Neuronal stem cell (in vitro differentiated cells): ENCODE measurements around the gene ETS1.
"Not testable (repeated sequence)": the region's sequence is repeated elsewhere in the genome, so short reads cannot be mapped to it uniquely, and the experiment has no call there.

Source experiments
- DNase-seq: peaks from one replicate; pipeline ENCODE4 v3.0.0-alpha.2; 2013; ENCODE audit warnings: low spot score
- H2AFZ ChIP-seq: one replicate; pipeline ENCODE4 v1.6.1; 2013; ENCODE audit warnings: mild to moderate bottlenecking, low read length, inconsistent platforms
- H2AK5ac ChIP-seq: 2 replicates; pipeline ENCODE4 v1.6.1; 2013; ENCODE audit warnings: low read depth, mild to moderate bottlenecking, inconsistent platforms, low read length, moderate library complexity, mixed read lengths
- H2BK120ac ChIP-seq: 2 replicates; pipeline ENCODE4 v1.6.1; 2013; ENCODE audit warnings: low read depth, mild to moderate bottlenecking, inconsistent platforms, low read length, moderate library complexity, mixed read lengths
- H2BK12ac ChIP-seq: one replicate; pipeline ENCODE4 v1.6.1; 2013; ENCODE audit warnings: low read length, inconsistent platforms
- H2BK15ac ChIP-seq: 2 replicates; pipeline ENCODE4 v1.6.1; 2013; ENCODE audit warnings: mild to moderate bottlenecking, low read length, inconsistent platforms, mixed read lengths
- H2BK5ac ChIP-seq: one replicate; pipeline ENCODE4 v1.6.1; 2013; ENCODE audit warnings: inconsistent platforms, mild to moderate bottlenecking, low read length, moderate library complexity
- H3K14ac ChIP-seq: one replicate; pipeline ENCODE4 v1.6.1; 2013; ENCODE audit warnings: low read length, inconsistent platforms
- H3K18ac ChIP-seq: 2 replicates; pipeline ENCODE4 v1.6.1; 2013; ENCODE audit warnings: low read length, inconsistent platforms
- H3K23ac ChIP-seq: 2 replicates; pipeline ENCODE4 v1.6.1; 2013; ENCODE audit warnings: low read depth, mild to moderate bottlenecking, mixed read lengths, low read length, inconsistent platforms; ENCODE audit not compliant: poor library complexity
- H3K27ac ChIP-seq: replicated peaks from 3 replicates; pipeline ENCODE4 v1.5.1; 2013; ENCODE audit warnings: low read length, inconsistent platforms
- H3K27me3 ChIP-seq, 3 experiments: 2 replicates each; pipeline ENCODE4 v1.6.1; 2013; ENCODE audit warnings: low read length in 3 of 3, mild to moderate bottlenecking in 2 of 3, inconsistent platforms in 1 of 3, low read depth in 1 of 3, mixed read lengths in 1 of 3, moderate library complexity in 1 of 3; ENCODE audit not compliant: control insufficient read depth in 3 of 3, insufficient read depth in 3 of 3
- H3K36me3 ChIP-seq, 2 donors: replicated peaks in 1 of 2; 2 replicates each; pipeline ENCODE4 v1.6.1; 2013; ENCODE audit warnings: low read length in 2 of 2; ENCODE audit not compliant: control insufficient read depth in 2 of 2, insufficient read depth in 2 of 2
- H3K4ac ChIP-seq: 2 replicates; pipeline ENCODE4 v1.6.1; 2013; ENCODE audit warnings: inconsistent platforms, mild to moderate bottlenecking, low read length, moderate library complexity
- H3K4me1 ChIP-seq, 2 donors: 1 replicate in 1 of 2; 2 replicates in 1 of 2; pipeline ENCODE4 v1.6.1; 2013; ENCODE audit warnings: low read length in 2 of 2, low read depth in 1 of 2; ENCODE audit not compliant: control insufficient read depth in 2 of 2, insufficient read depth in 1 of 2
- H3K4me2 ChIP-seq: one replicate; pipeline ENCODE4 v1.6.1; 2013; ENCODE audit warnings: mild to moderate bottlenecking, low read length, inconsistent platforms; ENCODE audit not compliant: insufficient read depth, poor library complexity, severe bottlenecking
- H3K4me3 ChIP-seq, 2 donors: 2 replicates each; pipeline ENCODE4 v1.5.1; 2013; ENCODE audit warnings: low read length in 2 of 2, mild to moderate bottlenecking in 2 of 2, inconsistent platforms in 1 of 2, moderate library complexity in 1 of 2
- H3K79me1 ChIP-seq: one replicate; pipeline ENCODE4 v1.6.1; 2013; ENCODE audit warnings: low read depth, mild to moderate bottlenecking, inconsistent platforms, low read length, moderate library complexity
- H3K9ac ChIP-seq: one replicate; pipeline ENCODE4 v1.6.1; 2013; ENCODE audit warnings: mild to moderate bottlenecking, low read depth, low read length, inconsistent platforms; ENCODE audit not compliant: poor library complexity
- H3K9me3 ChIP-seq, 2 donors: replicated peaks in 1 of 2; 2 replicates each; pipeline versions ENCODE3 to v1.6.1; 2013; ENCODE audit warnings: low read length in 2 of 2, mild to moderate bottlenecking in 2 of 2, inconsistent platforms in 1 of 2, low read depth in 1 of 2, mixed read lengths in 1 of 2, moderate library complexity in 1 of 2; ENCODE audit not compliant: control insufficient read depth in 2 of 2, insufficient read depth in 1 of 2
- H4K8ac ChIP-seq: one replicate; pipeline ENCODE4 v1.6.1; 2013; ENCODE audit warnings: low read depth, mild to moderate bottlenecking, inconsistent platforms, low read length, moderate library complexity
- H4K91ac ChIP-seq: one replicate; pipeline ENCODE4 v1.6.1; 2013; ENCODE audit warnings: low read length, low read depth, mild to moderate bottlenecking, inconsistent platforms; ENCODE audit not compliant: poor library complexity
- WGBS, 2 donors: extraction: QIAGEN DNeasy Blood & Tissue Kit; methylation state at CpG; one replicate each; pipeline ENCODE4 v1.1.7; 2013; ENCODE audit warnings: missing lambda C conversion rate in 2 of 2, mixed read lengths in 1 of 2; ENCODE audit not compliant: insufficient read length in 2 of 2, insufficient replicate concordance in 1 of 2; ENCODE audit errors: extremely low coverage in 2 of 2; 5-methylcytosine and 5-hydroxymethylcytosine counted together

ETS1 gene

DNA sequence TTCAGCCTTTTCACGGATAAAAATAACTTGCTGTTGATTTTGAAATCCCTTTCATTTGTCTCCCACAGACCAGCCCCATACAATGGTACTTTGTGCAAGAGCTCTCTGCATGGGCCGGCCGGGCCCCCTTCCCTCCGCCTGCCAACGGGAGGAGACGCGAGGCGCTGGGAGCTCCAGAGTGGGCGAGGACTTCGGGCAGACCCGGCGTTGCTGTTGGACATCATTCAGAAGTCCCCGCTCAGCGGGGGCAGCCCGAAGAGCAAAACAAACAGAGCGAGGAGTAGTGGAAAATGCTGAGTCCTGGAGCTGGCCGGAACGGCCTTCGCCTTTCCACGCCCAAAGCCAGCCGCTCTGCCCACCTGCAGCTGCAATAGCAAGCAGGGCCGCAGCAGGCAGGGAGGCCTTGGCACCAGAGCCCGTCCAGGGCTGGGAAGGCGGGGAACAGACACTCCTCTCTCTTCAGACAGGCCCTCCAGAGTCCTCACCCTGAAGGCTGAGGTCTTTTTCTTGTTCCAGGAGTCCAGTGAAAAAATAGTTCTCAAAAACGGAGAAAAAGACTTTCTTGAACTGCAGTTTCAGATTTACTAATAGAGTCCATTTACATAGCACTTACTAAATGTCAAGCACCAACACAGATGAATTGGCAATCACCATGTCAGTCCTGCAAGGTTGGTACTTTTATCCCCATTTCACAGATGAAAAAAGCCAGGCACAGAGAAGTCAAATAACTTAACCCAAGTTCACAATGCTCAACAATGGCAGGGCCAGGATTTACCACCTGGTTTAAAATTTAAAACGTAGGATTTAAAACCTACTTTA, 135.5 kb downstream of the ETS1 start:
- WGBS, 2 donors: no CpG with 5 or more reads among the region's 26 CpGs
- no peak overlapping the region for H3K4ac ChIP-seq
- H3K79me1 ChIP-seq: no peaks in the 10 kb centered on the region
- peaks cover 0 to 3% of the 10 kb centered on the region in 2 donors for H3K36me3 ChIP-seq
- no peak overlapping the region for H3K4me3 ChIP-seq
- H3K9me3 ChIP-seq: no peaks in the 10 kb centered on the region
- H2BK5ac ChIP-seq: no peak overlapping the region
- DNase-seq: no peak
- no peaks in the 10 kb centered on the region for H3K27me3 ChIP-seq
- H4K91ac ChIP-seq: no peak overlapping the region
- peak overlapping the region; percentile 61 for H3K18ac ChIP-seq
- H3K4me1 ChIP-seq: peaks cover 0 to 3% of the 10 kb centered on the region in 2 donors
- H2AFZ ChIP-seq: peak overlapping the region; percentile 71
- H2BK120ac ChIP-seq: no peak overlapping the region
- no peak overlapping the region for H4K8ac ChIP-seq
- H3K27ac ChIP-seq: no peak overlapping the region
- no peak overlapping the region for H2BK12ac ChIP-seq
- H3K14ac ChIP-seq: no peak overlapping the region
- no peak overlapping the region for H3K4me2 ChIP-seq
- peak overlapping the region; percentile 46 for H3K23ac ChIP-seq
- H2BK15ac ChIP-seq: no peak overlapping the region
- no peak overlapping the region for H3K9ac ChIP-seq
- H2AK5ac ChIP-seq: no peak overlapping the region

DNA sequence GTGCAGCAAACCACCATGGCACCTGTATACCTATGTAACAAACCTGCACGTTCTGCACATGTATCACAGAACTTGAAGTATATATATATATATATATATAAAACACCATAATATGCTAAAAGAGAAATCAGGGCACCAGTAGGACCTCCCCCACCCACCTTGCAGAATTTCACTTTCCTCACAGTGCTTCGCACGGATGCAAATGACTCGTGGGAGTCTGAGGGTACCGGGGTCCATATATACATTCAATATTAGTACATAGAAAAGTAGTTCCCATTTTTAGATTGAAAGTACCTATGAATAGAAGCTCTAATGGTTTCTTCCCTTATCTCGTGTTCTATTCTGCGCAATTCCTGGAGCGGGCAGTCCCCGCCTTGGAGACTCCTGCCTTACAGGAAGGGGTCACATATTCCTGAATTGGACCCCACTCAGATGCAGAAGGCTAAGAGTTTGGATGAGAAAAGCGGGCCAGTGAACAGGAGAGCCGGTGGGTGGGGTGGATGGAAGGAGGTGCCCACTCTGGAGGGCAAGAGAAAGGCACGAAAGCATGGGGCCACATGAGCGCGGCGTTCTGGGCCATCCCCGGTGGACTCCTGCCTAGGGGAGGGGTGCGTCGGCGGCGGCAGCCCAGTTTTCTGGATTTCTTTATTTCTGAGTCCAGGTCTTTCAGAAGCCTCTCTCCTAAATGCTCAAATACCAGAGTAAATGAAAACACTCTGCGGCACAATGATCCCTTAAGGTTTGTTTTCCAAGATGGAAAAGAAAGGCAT, 136.3 kb downstream of the ETS1 start:
- Histone ChIP-seq H3K4me1 (peaks cover 0 to 3% of the 10 kb centered on the region in 2 donors), H2BK15ac (no peak overlapping the region), H3K4me3 (no peak overlapping the region), H3K18ac (peak overlapping the region; percentile 87), H2AK5ac (no peak overlapping the region), H3K9ac (no peak overlapping the region), H2BK120ac (no peak overlapping the region), H3K27ac (no peak overlapping the region), H2BK5ac (no peak overlapping the region), H3K4me2 (no peak overlapping the region), H3K79me1 (no peaks in the 10 kb centered on the region), H2BK12ac (no peak overlapping the region), H3K4ac (no peak overlapping the region), H3K27me3 (no peaks in the 10 kb centered on the region), H3K9me3 (no peaks in the 10 kb centered on the region), H2AFZ (peak overlapping the region; percentile 71), H3K14ac (no peak overlapping the region), H3K36me3 (no peaks in the 10 kb centered on the region), H4K8ac (no peak overlapping the region), H3K23ac (no peak overlapping the region), H4K91ac (no peak overlapping the region)
- WGBS, 2 donors: no CpG with 5 or more reads among the region's 21 CpGs
- no peak for DNase-seq

DNA sequence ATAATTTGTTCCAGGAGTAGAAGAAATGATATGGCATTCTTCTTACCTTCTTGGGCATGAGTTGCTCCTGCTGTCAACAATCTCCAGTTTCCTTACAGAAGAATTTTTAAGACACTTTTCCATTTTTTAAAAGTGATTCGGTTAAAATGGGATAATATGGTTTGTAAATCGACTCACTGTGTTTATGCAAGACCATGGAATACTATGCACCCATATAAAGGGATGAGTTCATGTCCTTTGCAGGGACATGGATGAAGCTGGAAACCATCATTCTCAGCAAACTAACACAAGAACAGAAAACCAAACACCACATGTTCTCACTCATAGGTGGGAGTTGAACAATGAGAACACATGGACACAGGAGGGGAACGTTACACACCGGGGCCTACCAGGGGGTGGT, 136.9 kb downstream of the ETS1 start:
- not testable (repeated sequence) for H3K9ac ChIP-seq, H3K4ac ChIP-seq, H3K23ac ChIP-seq, H4K8ac ChIP-seq, H2BK12ac ChIP-seq, H3K79me1 ChIP-seq, H3K4me2 ChIP-seq, H3K4me1 ChIP-seq, H3K36me3 ChIP-seq, H2BK15ac ChIP-seq, H2AFZ ChIP-seq, H3K14ac ChIP-seq, H3K27ac ChIP-seq, H2BK5ac ChIP-seq, H2AK5ac ChIP-seq, H3K4me3 ChIP-seq, H2BK120ac ChIP-seq, H3K27me3 ChIP-seq, H4K91ac ChIP-seq, DNase-seq, H3K18ac ChIP-seq, H3K9me3 ChIP-seq
- no CpG with 5 or more reads among the region's 4 CpGs for WGBS, 2 donors

DNA sequence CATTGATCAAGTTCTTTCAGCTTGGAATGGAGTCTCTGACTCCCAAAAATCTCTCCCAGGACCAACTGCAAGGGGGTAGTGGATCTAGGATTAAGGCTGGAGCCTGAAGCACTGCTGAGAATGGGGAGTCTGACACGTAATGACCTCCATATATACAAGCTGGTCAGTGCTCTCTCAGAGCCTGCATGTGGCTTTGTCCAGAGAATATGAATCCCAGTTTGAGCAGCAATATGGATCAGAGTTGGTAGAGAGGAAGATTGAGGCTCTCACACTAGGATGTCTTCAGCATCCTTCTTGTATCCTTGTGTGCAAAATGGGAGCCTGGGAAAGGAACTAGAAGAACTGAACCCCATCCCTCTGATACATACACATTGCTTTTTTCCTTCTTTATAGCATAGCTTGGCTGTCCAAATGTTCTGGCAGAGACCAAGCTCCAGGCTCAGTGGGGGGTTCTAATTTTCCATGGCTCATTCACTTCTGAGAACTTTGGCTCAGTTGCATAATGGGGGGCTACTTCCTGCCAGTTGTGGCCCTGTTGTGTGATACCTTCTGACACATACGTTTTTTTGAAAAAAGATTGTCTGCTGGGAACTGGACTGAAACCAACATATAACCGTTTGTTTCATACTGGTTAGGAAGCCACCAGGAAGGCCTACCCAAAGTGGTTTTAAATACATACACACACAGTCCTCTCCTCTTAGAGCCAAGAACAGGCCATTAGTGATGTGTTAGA, 138.2 kb downstream of the ETS1 start:
- H2BK5ac ChIP-seq: no peak overlapping the region
- H2AK5ac ChIP-seq: no peak overlapping the region
- no CpG with 5 or more reads among the region's 3 CpGs for WGBS, 2 donors
- no peak overlapping the region for H3K18ac ChIP-seq
- no peak for DNase-seq
- no peaks in the 10 kb centered on the region for H3K27me3 ChIP-seq
- no peaks in the 10 kb centered on the region for H3K36me3 ChIP-seq
- H3K9ac ChIP-seq: no peak overlapping the region
- no peaks in the 10 kb centered on the region for H3K79me1 ChIP-seq
- H3K4ac ChIP-seq: no peak overlapping the region
- H3K4me1 ChIP-seq: peaks cover 0 to 3% of the 10 kb centered on the region in 2 donors
- H4K8ac ChIP-seq: no peak overlapping the region
- no peak overlapping the region for H2BK15ac ChIP-seq
- no peak overlapping the region for H3K27ac ChIP-seq
- no peak overlapping the region for H2BK120ac ChIP-seq
- no peak overlapping the region for H3K4me2 ChIP-seq
- no peak overlapping the region for H3K14ac ChIP-seq
- no peak overlapping the region for H3K4me3 ChIP-seq
- no peak overlapping the region for H4K91ac ChIP-seq
- no peak overlapping the region for H2BK12ac ChIP-seq
- H3K9me3 ChIP-seq: no peaks in the 10 kb centered on the region
- H2AFZ ChIP-seq: no peak overlapping the region
- no peak overlapping the region for H3K23ac ChIP-seq
